RWPE2 (cell line): ENCODE data around the gene PPP1CC.

ENCODE experiments used
- ATAC-seq: fragments of 200-7000 bp; cut with Tn5 transposase; 3 replicates; pipeline ENCODE4 v1.9.1; 2021; ENCODE audit warnings: low read depth
- DNase-seq: peaks from one replicate; pipeline ENCODE4 v3.0.0-alpha.2; 2020; ENCODE audit warnings: low spot score
- H3K27ac ChIP-seq: fragments of 450-650 bp; 2 replicates; pipeline ENCODE4 v1.5.1; 2017; ENCODE audit warnings: mild to moderate bottlenecking; ENCODE audit not compliant: poor library complexity, severe bottlenecking
- H3K27me3 ChIP-seq: fragments of 250-450 bp; sonication (Bioruptor Pico); 2 replicates; pipeline ENCODE4 v1.5.1; 2021; ENCODE audit warnings: mild to moderate bottlenecking, moderate library complexity; ENCODE audit not compliant: insufficient read depth, poor library complexity, severe bottlenecking
- H3K36me3 ChIP-seq: fragments of 250-450 bp; sonication (Bioruptor Pico); 2 replicates; pipeline ENCODE4 v1.5.1; 2020; ENCODE audit warnings: low read depth, mild to moderate bottlenecking, moderate library complexity
- H3K4me1 ChIP-seq: fragments of 250-450 bp; sonication (Bioruptor Pico); 2 replicates; pipeline ENCODE4 v1.5.1; 2021; ENCODE audit warnings: mild to moderate bottlenecking, moderate library complexity; ENCODE audit not compliant: insufficient read depth, poor library complexity, severe bottlenecking
- H3K4me3 ChIP-seq: fragments of 250-450 bp; sonication (Bioruptor Pico); 2 replicates; pipeline ENCODE4 v1.5.1; 2021; ENCODE audit warnings: mild to moderate bottlenecking, moderate library complexity; ENCODE audit not compliant: severe bottlenecking
- H3K9me3 ChIP-seq: fragments of 250-450 bp; sonication (Bioruptor Pico); 2 replicates; pipeline ENCODE4 v1.5.1; 2021; ENCODE audit warnings: mild to moderate bottlenecking, moderate library complexity; ENCODE audit not compliant: severe bottlenecking
- CTCF ChIP-seq: fragments of 450-650 bp; IDR thresholded peaks from one replicate; pipeline ENCODE4 v1.5.1; 2017; ENCODE audit warnings: mild to moderate bottlenecking, moderate library complexity; ENCODE audit not compliant: poor library complexity, severe bottlenecking

PPP1CC gene

GRCh38 chr12:110756611-110757010, 13.9 kb upstream of the PPP1CC start:
- no peaks in the 10 kb centered on the region for H3K9me3 ChIP-seq
- no peaks in the 10 kb centered on the region for H3K36me3 ChIP-seq
- no peak for DNase-seq
- no peak overlapping the region for H3K27ac ChIP-seq
- ATAC-seq = peak; percentile 52; the same call in 1 of the 3 replicates
- H3K4me1 ChIP-seq = no peaks in the 10 kb centered on the region
- H3K4me3 ChIP-seq = no peak overlapping the region
- H3K27me3 ChIP-seq = no peaks in the 10 kb centered on the region
- TF ChIP-seq CTCF = no peak

DNA sequence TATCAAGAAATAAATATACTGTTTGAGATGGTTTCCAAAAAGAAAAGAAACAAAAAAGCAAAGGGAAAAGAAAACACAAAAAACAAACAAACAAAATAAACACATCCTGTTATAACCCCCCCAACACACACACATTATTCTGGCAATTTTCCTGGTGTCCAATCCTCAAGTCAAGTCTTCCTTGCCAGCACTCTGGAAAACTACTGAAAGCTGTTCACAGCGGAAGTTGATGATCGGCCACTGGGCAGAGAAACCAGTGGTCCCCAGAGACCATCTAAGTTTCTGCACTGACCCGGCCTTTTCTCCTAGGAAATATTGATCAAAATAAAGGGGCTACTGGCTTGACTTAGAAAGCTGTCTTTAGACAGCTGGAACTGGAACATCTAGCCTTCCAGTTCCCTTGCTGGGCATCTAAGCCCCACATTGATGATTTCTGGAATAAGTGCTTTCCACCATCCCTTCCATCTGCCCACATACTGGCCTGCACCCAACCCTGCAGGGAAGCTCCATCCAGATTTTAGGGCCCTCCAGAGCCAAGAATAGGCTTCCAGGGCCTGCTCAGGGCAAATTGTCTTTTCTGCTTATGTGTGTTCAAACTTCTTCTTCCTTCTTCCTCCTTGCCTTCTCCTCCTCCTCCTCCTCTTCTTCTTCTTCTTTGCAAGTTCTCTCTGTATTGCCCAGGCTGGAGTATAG, 11.6 kb upstream of the PPP1CC start:
- Histone ChIP-seq H3K27ac (no peak overlapping the region), H3K4me1 (no peaks in the 10 kb centered on the region), H3K4me3 (no peak overlapping the region), H3K27me3 (no peaks in the 10 kb centered on the region), H3K9me3 (no peaks in the 10 kb centered on the region), H3K36me3 (no peaks in the 10 kb centered on the region)
- ATAC-seq = no peak
- no peak for DNase-seq
- TF ChIP-seq CTCF = no peak

- DNase-seq (no peak), ATAC-seq (no peak)
- no peaks in the 10 kb centered on the region for H3K36me3 ChIP-seq
- H3K4me3 ChIP-seq = no peak overlapping the region
- H3K27ac ChIP-seq = no peak overlapping the region
- no peaks in the 10 kb centered on the region for H3K27me3 ChIP-seq
- TF ChIP-seq CTCF = no peak
- H3K9me3 ChIP-seq = no peaks in the 10 kb centered on the region
- H3K4me1 ChIP-seq = no peaks in the 10 kb centered on the region
Measured at GRCh38 chr12:110750784-110751461, 8.2 kb upstream of the PPP1CC start.

DNA sequence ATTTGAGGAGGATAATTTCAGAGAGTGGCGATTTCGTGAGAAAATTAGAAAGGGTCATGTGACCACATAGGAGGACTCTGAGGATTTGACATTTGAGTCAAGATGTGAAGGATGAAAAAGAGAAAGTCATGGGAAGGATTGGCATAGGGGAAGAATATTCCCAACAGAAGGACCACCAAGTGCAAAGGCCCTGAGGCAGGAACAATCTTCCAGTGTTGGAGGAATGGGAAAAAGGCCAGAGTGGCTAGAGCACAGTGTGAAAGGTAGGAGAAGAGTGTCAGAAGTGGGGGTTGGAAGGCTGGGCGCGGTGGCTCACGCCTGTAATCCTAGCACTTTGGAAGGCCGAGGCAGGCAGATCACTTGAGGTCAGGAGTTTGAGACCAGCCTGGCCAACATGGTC, 3.9 kb upstream of the PPP1CC start:
- no peak for ATAC-seq

More for the DNA sequence above, 3.9 kb upstream of the PPP1CC start:
- peaks cover 18% of the 10 kb centered on the region for H3K4me1 ChIP-seq
- no peak overlapping the region for H3K4me3 ChIP-seq
- H3K9me3 ChIP-seq = no peaks in the 10 kb centered on the region
- no peak for DNase-seq
- no peak overlapping the region for H3K27ac ChIP-seq
- no peaks in the 10 kb centered on the region for H3K27me3 ChIP-seq
- no peak for TF ChIP-seq CTCF
- H3K36me3 ChIP-seq = peaks cover 3% of the 10 kb centered on the region
